GM08714 (cell line): ENCODE measurements around the gene PAIP2.

Experiments
- H3K4me3 ChIP-seq: fragments of 200-500 bp; sonication (Bioruptor generic); 2 replicates; pipeline ENCODE4 v1.5.1; 2014; ENCODE audit warnings: mild to moderate bottlenecking, low read length, inconsistent platforms
- ZNF274 ChIP-seq: IDR thresholded peaks from 2 replicates; pipeline ENCODE4 v1.6.1; 2012; ENCODE audit warnings: mild to moderate bottlenecking, low read depth, low read length

Gene PAIP2

GRCh38 chr5:139358064-139358463 lies 16.4 kb downstream of the PAIP2 start:
- no peak overlapping the region for H3K4me3 ChIP-seq
- TF ChIP-seq ZNF274: no peak

- H3K4me3 ChIP-seq: no peak overlapping the region
- no peak for TF ChIP-seq ZNF274
Measured at GRCh38 chr5:139360384-139360783, 18.7 kb downstream of the PAIP2 start.

GRCh38 chr5:139361835-139362429 lies 20.3 kb downstream of the PAIP2 start:
- no peak for TF ChIP-seq ZNF274
- H3K4me3 ChIP-seq: no peak overlapping the region

- no peak for TF ChIP-seq ZNF274
Measured at GRCh38 chr5:139363937-139364336, 22.3 kb downstream of the PAIP2 start.

GRCh38 chr5:139364466-139364865 lies 22.8 kb downstream of the PAIP2 start:
- no peak overlapping the region for H3K4me3 ChIP-seq
- TF ChIP-seq ZNF274: no peak

More at GRCh38 chr5:139363937-139364336, 22.3 kb downstream of the PAIP2 start:
- H3K4me3 ChIP-seq: no peak overlapping the region

- no peak overlapping the region for H3K4me3 ChIP-seq
- no peak for TF ChIP-seq ZNF274
Measured at GRCh38 chr5:139368613-139369012, 27.0 kb downstream of the PAIP2 start.

- no peak for TF ChIP-seq ZNF274
- H3K4me3 ChIP-seq: no peak overlapping the region
Measured at GRCh38 chr5:139369181-139369580, 27.5 kb downstream of the PAIP2 start.

GRCh38 chr5:139371482-139372435 lies 30.1 kb downstream of the PAIP2 start:
- no peak for TF ChIP-seq ZNF274
- no peak overlapping the region for H3K4me3 ChIP-seq

GRCh38 chr5:139374909-139375308 lies 33.3 kb downstream of the PAIP2 start:
- H3K4me3 ChIP-seq: no peak overlapping the region
- no peak for TF ChIP-seq ZNF274

GRCh38 chr5:139376364-139376763 lies 34.7 kb downstream of the PAIP2 start:
- TF ChIP-seq ZNF274: no peak
- no peak overlapping the region for H3K4me3 ChIP-seq

GRCh38 chr5:139377226-139377625 lies 35.6 kb downstream of the PAIP2 start:
- no peak for TF ChIP-seq ZNF274
- H3K4me3 ChIP-seq: no peak overlapping the region

GRCh38 chr5:139378101-139378825 lies 36.6 kb downstream of the PAIP2 start:
- TF ChIP-seq ZNF274: no peak
- no peak overlapping the region for H3K4me3 ChIP-seq

- no peak overlapping the region for H3K4me3 ChIP-seq
- TF ChIP-seq ZNF274: no peak
Measured at GRCh38 chr5:139378941-139379361, 37.3 kb downstream of the PAIP2 start.

GRCh38 chr5:139379626-139380449 lies 38.2 kb downstream of the PAIP2 start:
- TF ChIP-seq ZNF274: no peak
- H3K4me3 ChIP-seq: no peak overlapping the region
